Measurements from ENCODE around the gene TTC9.
A peak's percentile ranks its signal among the peaks of the same experiment; 100 is the strongest.

TTC9 gene

DNA sequence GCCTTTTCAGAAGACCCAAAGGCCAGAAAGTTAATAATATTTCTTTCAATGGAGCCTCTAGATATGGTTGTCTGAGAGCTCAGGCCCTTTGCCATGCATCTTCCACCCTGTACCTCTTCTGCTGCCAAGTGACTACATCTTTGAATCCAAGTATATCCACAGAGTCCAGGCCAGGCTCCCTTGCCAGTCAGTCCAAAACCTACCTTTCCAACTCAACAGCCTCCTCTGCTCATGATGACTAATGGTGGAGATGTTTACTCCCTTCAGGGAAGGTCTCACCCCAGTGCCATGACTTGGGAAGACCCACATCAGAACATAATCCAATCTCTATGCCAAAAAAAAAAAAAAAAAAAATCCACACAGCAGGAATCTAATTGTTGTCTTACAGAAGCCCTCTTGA, 20.4 kb downstream of the TTC9 start:
- H3K9ac ChIP-seq (ENCODE audit: low read depth, low read length), result no peak overlapping the region
- H3K36me3 ChIP-seq (ENCODE audit: insufficient read depth, low read length), result peaks cover 8% of the 10 kb centered on the region; the same call in 1 of the 2 replicates
- no peaks in the 10 kb centered on the region for H3K9me3 ChIP-seq (ENCODE audit: insufficient read depth, low read depth, low read length)
- H3K4me1 ChIP-seq (ENCODE audit: insufficient read depth, low read length), result peaks cover 48% of the 10 kb centered on the region
- H3K27ac ChIP-seq (ENCODE audit: low read depth, low read length), result no peak overlapping the region
- no peak overlapping the region for H3K4me3 ChIP-seq (ENCODE audit: low read length)
- H3K27me3 ChIP-seq (ENCODE audit: insufficient read depth, low read length), result no peaks in the 10 kb centered on the region

DNA sequence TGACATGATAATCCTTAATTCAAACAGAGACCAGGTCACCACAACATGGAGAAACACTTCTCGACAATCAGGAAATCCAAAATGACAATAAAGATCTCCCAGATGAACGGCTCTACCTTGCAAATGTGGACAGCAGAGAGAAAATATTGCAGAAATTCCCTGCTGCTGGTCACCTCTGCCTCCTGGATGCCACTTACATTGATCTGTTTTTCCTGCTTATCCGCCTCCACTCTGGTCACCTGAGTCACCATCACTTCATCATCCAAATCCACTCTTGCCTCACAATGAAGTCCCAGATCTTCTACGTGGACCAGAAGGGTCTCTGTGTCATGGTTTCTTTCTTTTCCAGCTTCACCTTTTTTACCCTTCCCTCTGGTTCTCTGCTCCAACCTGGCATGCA, 21.1 kb downstream of the TTC9 start:
- H3K27me3 ChIP-seq (ENCODE audit: insufficient read depth, low read length), result no peaks in the 10 kb centered on the region
- H3K4me3 ChIP-seq (ENCODE audit: low read length), result no peak overlapping the region
- H3K9me3 ChIP-seq (ENCODE audit: insufficient read depth, low read depth, low read length), result no peaks in the 10 kb centered on the region
- H3K9ac ChIP-seq (ENCODE audit: low read depth, low read length), result no peak overlapping the region
- WGBS, result 95% methylated on average over 4 of the region's 4 CpGs
- peaks cover 13% of the 10 kb centered on the region; the same call in 1 of the 2 replicates for H3K36me3 ChIP-seq (ENCODE audit: insufficient read depth, low read length)
- peaks cover 47% of the 10 kb centered on the region for H3K4me1 ChIP-seq (ENCODE audit: insufficient read depth, low read length)
- H3K27ac ChIP-seq (ENCODE audit: low read depth, low read length), result no peak overlapping the region

DNA sequence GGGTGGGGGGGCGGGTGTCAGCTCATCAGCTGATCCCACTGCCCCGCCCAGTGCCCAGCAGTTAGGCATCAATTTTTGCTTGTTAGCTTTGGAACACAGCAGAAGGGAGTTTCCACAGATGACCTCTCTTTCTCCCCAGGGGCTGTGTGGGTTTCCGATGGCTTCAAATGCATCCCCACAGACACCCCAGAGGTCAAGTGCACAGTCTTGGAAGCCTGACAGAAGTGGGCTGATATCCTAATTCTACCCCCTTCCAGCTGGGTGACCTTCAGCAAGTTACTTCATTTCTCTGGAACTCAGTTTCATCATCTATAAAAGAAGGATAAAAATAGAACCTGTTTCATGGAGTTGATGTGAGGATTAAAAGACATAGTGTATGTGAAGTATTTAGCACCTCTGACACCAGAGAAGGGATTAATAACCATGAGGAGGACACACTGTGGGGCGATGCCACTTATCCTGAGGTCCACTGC, 22.0 kb downstream of the TTC9 start:
- Histone ChIP-seq H3K9me3 (ENCODE audit: insufficient read depth, low read depth, low read length) (no peaks in the 10 kb centered on the region), H3K9ac (ENCODE audit: low read depth, low read length) (no peak overlapping the region), H3K27ac (ENCODE audit: low read depth, low read length) (no peak overlapping the region), H3K27me3 (ENCODE audit: insufficient read depth, low read length) (no peaks in the 10 kb centered on the region), H3K4me1 (ENCODE audit: insufficient read depth, low read length) (peaks cover 41% of the 10 kb centered on the region), H3K4me3 (ENCODE audit: low read length) (no peak overlapping the region), H3K36me3 (ENCODE audit: insufficient read depth, low read length) (peaks cover 18% of the 10 kb centered on the region; the same call in 1 of the 2 replicates)
- WGBS, result 85% methylated on average over 4 of the region's 4 CpGs

DNA sequence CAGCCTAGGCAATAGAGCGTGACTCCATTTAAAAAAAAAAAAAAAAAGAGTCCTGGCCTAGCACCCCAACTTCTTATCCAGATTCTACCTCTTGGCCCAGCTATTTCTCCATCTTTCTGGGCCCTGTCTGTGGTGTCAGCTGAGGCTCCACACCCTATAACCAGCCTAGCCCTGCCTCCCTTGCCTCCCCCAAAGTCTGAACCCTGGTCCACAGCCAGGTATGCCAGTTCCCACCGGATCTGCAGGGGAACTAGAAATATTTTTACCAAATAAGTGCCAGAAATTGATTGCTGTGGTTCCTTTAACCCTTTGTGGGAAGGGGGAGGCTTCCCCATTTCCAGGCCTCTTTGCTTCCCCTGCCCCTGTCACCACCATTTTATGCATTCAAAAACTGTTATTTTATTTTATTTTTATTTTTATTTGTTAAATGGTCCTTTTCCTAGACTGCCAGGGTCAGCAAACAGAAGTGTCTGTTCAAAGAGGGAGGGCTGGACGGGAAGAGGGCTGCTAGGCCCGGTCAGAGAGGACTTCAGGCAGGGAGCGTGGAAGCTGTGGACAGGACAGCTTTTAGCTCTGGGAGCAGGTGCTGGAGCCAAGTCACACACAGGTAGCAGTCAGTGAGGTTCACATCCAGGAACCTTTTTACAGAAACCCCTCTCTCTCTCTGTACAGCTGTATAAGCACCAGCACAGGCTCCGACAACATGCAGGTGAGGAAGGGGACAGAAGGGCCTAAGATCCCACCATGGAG, 23.2 kb downstream of the TTC9 start:
- 94% methylated on average over 6 of the region's 6 CpGs for WGBS
- Histone ChIP-seq H3K9ac (ENCODE audit: low read depth, low read length) (no peak overlapping the region), H3K9me3 (ENCODE audit: insufficient read depth, low read depth, low read length) (no peaks in the 10 kb centered on the region), H3K36me3 (ENCODE audit: insufficient read depth, low read length) (peaks cover 22% of the 10 kb centered on the region; the same call in 1 of the 2 replicates), H3K27me3 (ENCODE audit: insufficient read depth, low read length) (no peaks in the 10 kb centered on the region), H3K27ac (ENCODE audit: low read depth, low read length) (no peak overlapping the region; the same call in 1 of the 2 replicates), H3K4me1 (ENCODE audit: insufficient read depth, low read length) (peaks cover 35% of the 10 kb centered on the region), H3K4me3 (ENCODE audit: low read length) (no peak overlapping the region)

DNA sequence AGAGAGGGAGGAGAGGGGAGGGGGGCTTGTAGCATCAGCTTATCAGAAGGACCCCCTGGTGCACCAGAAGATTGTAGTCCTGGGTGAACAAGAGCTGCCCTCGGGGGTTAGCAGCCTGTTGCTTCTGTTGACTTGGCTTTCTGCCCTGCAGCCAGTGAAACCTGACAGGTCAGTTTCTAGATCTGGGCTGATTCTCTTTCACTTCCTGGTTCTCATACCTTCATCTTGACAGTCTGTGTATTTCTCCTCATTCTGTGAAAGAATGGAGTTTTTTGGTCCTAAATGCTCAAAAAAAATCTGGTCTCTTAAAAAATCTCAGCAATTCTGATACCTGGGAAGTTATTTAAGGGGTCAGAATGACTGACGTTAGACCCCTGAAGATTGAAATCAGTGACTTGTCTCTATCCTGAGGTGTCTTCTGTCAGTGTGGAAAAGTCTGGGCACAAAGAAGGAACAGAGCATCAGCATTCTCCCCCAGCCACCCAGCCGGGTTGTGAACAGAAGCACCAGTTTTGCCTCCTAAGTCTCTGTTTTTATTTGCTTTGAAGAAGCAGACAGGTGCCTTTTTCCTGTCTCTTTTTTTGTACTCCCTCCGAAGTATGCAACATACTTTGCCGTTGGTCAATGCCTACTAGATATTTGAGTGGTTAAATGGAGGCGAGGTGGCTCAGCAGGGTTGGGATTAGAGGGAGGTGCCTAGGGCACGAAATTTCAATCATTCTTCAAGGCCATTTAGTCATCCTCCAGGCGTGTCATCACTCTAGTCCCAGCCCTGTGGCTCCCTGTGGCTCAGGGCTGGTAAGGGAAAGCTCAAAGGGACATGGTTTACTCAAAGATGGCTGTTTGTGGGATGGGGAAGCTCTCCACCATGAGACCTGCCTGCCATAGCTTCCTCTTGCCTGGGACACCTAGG, 24.0 kb downstream of the TTC9 start:
- H3K27me3 ChIP-seq (ENCODE audit: insufficient read depth, low read length), result no peaks in the 10 kb centered on the region
- no peak overlapping the region for H3K4me3 ChIP-seq (ENCODE audit: low read length)
- H3K27ac ChIP-seq (ENCODE audit: low read depth, low read length), result peak overlapping the region; percentile 3
- peaks cover 30% of the 10 kb centered on the region; the same call in 1 of the 2 replicates for H3K36me3 ChIP-seq (ENCODE audit: insufficient read depth, low read length)
- H3K9ac ChIP-seq (ENCODE audit: low read depth, low read length), result no peak overlapping the region
- H3K9me3 ChIP-seq (ENCODE audit: insufficient read depth, low read depth, low read length), result no peaks in the 10 kb centered on the region
- H3K4me1 ChIP-seq (ENCODE audit: insufficient read depth, low read length), result peaks cover 30% of the 10 kb centered on the region
- 64% methylated on average over 6 of the region's 8 CpGs for WGBS

DNA sequence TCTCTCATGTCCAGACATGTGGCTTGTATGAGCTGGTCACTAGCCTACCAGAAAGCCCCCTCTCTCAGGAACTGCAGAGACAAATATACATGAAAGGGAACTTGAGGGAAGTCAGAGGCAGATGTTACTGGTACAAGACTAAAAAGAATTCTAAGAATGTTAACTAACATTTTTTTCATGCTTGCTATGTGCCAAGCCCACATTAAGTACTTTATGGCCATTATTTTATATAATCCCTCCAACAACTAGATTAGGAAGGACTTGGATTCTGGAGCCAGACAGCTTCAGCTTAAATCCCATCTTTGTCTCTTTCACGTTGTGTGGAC, 24.6 kb downstream of the TTC9 start:
- no peak overlapping the region for H3K4me3 ChIP-seq (ENCODE audit: low read length)
- H3K9ac ChIP-seq (ENCODE audit: low read depth, low read length), result no peak overlapping the region
- H3K4me1 ChIP-seq (ENCODE audit: insufficient read depth, low read length), result peaks cover 24% of the 10 kb centered on the region
- no peaks in the 10 kb centered on the region for H3K9me3 ChIP-seq (ENCODE audit: insufficient read depth, low read depth, low read length)
- H3K27ac ChIP-seq (ENCODE audit: low read depth, low read length), result no peak overlapping the region
- peaks cover 36% of the 10 kb centered on the region for H3K36me3 ChIP-seq (ENCODE audit: insufficient read depth, low read length)
- no peaks in the 10 kb centered on the region for H3K27me3 ChIP-seq (ENCODE audit: insufficient read depth, low read length)
- 100% methylated on average over 1 of the region's 1 CpG for WGBS

DNA sequence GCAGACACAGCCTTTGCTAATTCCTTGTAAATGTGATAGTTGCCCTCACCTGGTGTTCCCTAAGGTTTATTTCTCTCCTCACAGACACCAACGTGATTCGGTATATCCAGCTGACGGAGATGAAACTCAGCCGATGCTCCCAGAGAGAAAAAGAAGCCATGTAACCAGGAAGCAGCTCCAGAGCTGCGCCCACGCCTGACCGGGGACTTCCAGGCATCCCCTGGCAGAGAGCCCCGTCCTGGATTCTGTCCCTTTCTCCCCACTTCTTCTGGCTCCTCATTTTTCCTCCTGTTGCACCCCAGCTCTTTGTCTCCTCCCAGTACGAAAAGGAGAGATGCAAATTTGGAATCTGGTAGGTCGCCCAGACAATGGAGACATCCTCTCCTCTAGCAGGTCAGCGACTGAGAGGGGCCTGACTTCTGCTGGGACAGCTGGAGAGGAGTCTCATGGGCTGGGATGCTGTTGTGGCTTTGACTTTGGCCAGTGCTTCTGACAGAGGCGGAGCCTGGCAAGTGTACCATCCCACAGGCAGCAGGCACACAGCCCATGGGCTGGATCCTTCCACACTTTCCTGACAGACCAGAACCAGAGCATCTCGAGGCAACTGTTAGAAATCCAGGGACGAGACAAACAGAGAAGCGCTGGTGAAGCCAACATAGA, 29.4 kb downstream of the TTC9 start:
- Histone ChIP-seq H3K27ac (ENCODE audit: low read depth, low read length) (no peak overlapping the region), H3K9me3 (ENCODE audit: insufficient read depth, low read depth, low read length) (no peaks in the 10 kb centered on the region), H3K36me3 (ENCODE audit: insufficient read depth, low read length) (peaks cover 45% of the 10 kb centered on the region), H3K4me1 (ENCODE audit: insufficient read depth, low read length) (peaks cover 3% of the 10 kb centered on the region; the same call in 1 of the 2 replicates), H3K9ac (ENCODE audit: low read depth, low read length) (no peak overlapping the region), H3K4me3 (ENCODE audit: low read length) (no peak overlapping the region), H3K27me3 (ENCODE audit: insufficient read depth, low read length) (no peaks in the 10 kb centered on the region)
- WGBS, result 95% methylated on average over 15 of the region's 15 CpGs

DNA sequence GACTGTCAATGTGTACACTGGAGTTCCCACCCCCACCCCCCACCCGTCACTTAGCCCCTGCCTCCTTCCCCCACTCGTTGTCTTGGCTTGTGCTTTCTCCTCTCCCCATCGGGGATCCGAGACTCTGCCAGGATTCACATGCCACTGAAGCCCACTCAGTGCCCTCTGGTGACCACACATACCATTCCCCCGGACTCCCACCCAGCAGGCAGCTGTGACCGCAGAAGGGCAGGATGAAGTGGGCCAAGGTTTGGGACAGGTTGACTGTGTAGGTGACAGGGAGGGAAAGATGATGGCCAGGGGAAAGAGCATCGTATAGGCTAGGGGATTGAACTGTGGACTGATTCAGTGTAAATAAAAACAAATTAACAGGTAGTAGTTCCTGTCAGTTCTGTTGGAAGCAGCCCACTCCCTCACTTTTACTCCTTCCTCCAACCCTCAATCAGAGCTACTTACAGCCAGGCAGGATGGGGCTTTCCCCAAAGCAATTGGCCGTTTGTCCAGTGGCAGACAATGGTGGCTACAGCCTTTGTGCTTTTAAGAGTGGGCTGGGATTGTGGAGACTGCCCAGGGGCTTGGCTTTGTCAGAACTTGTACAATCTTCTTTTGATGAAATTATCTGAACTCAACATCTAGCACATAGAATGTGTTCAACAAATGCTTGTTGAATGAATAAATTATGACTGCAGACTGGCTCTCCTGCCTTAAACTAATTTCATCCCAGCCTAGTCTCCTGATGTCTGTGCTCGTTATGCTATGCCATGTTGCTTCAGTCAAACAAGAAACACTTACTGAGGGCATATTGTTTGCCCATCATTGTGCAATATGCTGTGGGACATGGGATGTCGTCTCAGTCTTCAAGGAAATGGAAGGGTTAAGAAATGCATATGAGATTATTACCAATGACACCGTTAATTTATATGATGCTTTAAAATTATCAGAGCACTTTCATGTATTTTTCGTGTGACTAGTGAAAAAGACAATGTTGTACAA, 30.2 kb downstream of the TTC9 start:
- Histone ChIP-seq H3K27me3 (ENCODE audit: insufficient read depth, low read length) (no peaks in the 10 kb centered on the region), H3K9me3 (ENCODE audit: insufficient read depth, low read depth, low read length) (no peaks in the 10 kb centered on the region), H3K4me3 (ENCODE audit: low read length) (no peak overlapping the region), H3K36me3 (ENCODE audit: insufficient read depth, low read length) (peaks cover 44% of the 10 kb centered on the region), H3K27ac (ENCODE audit: low read depth, low read length) (no peak overlapping the region), H3K9ac (ENCODE audit: low read depth, low read length) (no peak overlapping the region), H3K4me1 (ENCODE audit: insufficient read depth, low read length) (no peaks in the 10 kb centered on the region)
- 92% methylated on average over 10 of the region's 12 CpGs for WGBS

DNA sequence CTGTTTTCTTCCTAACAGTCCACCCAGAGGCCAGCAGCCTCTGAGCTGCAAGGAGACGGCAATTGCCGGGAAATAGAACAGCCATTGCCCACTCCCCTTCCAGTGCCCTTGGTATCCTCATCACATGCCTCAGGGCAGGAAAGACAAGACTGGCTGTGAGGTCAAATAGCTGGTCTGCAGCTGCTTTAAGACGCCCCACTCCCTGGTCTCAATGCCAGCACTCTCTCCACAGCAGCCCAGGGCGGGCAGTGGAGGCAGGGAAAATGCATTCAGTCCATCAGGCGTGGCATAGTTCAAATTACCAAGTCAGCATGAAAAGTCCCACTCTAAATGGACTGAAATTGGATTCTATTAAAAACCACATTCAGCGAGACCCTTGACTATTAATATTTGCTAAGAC, 35.6 kb downstream of the TTC9 start:
- H3K27me3 ChIP-seq (ENCODE audit: insufficient read depth, low read length), result no peaks in the 10 kb centered on the region
- WGBS, result 93% methylated on average over 6 of the region's 6 CpGs
- H3K4me3 ChIP-seq (ENCODE audit: low read length), result no peak overlapping the region
- H3K27ac ChIP-seq (ENCODE audit: low read depth, low read length), result no peak overlapping the region
- H3K4me1 ChIP-seq (ENCODE audit: insufficient read depth, low read length), result no peaks in the 10 kb centered on the region
- peaks cover 6% of the 10 kb centered on the region; the same call in 1 of the 2 replicates for H3K36me3 ChIP-seq (ENCODE audit: insufficient read depth, low read length)
- H3K9ac ChIP-seq (ENCODE audit: low read depth, low read length), result no peak overlapping the region
- no peaks in the 10 kb centered on the region for H3K9me3 ChIP-seq (ENCODE audit: insufficient read depth, low read depth, low read length)

DNA sequence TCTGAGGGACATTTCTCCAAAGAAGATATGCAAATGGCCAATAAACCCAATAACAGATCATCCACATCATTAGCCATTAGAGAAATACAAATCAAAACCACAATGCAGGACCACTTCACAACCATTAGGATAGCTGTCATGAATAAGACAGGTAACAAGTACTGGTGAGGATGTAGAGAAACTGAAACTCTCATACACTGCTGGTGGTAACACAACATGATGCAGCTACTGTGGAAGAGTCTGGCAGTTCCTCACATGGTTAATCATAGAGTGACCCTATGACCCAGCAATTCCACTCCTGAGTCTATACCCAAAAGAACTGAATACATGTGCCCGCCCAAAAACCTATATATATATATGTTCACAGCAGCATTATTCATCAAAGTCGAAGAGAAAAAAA, 39.0 kb downstream of the TTC9 start:
- WGBS, result 92% methylated on average over 1 of the region's 2 CpGs
- H3K27ac ChIP-seq (ENCODE audit: low read depth, low read length), result no peak overlapping the region
- no peak overlapping the region for H3K9ac ChIP-seq (ENCODE audit: low read depth, low read length)
- no peaks in the 10 kb centered on the region for H3K27me3 ChIP-seq (ENCODE audit: insufficient read depth, low read length)
- peaks cover 7% of the 10 kb centered on the region for H3K4me1 ChIP-seq (ENCODE audit: insufficient read depth, low read length)
- no peaks in the 10 kb centered on the region for H3K36me3 ChIP-seq (ENCODE audit: insufficient read depth, low read length)
- H3K9me3 ChIP-seq (ENCODE audit: insufficient read depth, low read depth, low read length), result no peaks in the 10 kb centered on the region
- no peak overlapping the region for H3K4me3 ChIP-seq (ENCODE audit: low read length)

Data from HUES64 (cell line).